ENCODE data around the gene PBLD.

DNA sequence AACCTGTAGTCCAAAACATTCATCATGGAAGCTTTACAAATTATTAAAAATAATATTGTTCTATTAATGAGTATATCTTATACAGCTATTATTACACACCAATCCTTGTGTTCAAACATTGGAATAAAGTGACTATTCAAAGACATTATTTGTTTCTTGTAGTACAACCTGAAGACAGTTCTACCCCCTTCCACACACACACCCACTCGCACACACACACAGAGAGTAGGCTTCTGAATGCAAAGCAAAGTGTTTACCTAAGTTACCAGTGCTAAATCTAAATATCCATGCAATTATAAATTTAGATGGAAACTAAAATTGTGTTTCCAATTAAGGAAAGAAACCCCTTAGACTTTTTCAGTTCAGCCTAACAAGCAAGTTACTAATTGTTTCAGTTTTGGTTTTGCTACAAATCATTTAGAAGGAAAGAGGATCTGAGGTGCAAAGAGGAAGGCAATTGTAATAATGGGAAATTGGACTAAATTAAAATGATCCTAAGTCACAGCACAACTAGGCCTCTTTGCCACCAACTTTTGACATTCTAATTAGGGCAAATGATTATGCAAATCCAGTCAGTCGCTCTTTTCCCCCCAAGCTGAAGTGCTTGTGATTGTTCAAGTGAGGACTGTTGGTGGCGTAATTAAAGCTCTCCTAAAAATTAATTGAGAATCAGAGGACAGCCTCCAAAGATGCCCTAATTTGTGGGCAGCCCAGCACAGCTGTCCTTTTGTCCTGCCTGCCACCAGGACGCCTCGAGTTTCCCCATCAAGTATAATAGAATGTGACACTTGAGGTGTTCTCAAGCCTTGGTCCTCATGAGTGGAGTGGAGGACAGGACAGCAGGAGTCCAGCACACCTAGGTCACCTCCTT, 80.9 kb downstream of the PBLD start:
- TF ChIP-seq ZC3H10 (CRISPR knock-in tag; IDR thresholded peaks at IDR 0.05) = no peak
- TF ChIP-seq, protein P1, sequence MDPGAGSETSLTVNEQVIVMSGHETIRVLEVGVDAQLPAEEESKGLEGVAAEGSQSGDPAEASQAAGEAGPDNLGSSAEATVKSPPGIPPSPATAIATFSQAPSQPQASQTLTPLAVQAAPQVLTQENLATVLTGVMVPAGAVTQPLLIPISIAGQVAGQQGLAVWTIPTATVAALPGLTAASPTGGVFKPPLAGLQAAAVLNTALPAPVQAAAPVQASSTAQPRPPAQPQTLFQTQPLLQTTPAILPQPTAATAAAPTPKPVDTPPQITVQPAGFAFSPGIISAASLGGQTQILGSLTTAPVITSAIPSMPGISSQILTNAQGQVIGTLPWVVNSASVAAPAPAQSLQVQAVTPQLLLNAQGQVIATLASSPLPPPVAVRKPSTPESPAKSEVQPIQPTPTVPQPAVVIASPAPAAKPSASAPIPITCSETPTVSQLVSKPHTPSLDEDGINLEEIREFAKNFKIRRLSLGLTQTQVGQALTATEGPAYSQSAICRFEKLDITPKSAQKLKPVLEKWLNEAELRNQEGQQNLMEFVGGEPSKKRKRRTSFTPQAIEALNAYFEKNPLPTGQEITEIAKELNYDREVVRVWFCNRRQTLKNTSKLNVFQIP (CRISPR knock-in tag; IDR thresholded peaks at IDR 0.05; ENCODE audit: borderline replicate concordance, low read depth) = no peak
- TF ChIP-seq TOX (CRISPR knock-in tag; IDR thresholded peaks at IDR 0.05; ENCODE audit: borderline replicate concordance) = no peak
- TF ChIP-seq, protein P2, sequence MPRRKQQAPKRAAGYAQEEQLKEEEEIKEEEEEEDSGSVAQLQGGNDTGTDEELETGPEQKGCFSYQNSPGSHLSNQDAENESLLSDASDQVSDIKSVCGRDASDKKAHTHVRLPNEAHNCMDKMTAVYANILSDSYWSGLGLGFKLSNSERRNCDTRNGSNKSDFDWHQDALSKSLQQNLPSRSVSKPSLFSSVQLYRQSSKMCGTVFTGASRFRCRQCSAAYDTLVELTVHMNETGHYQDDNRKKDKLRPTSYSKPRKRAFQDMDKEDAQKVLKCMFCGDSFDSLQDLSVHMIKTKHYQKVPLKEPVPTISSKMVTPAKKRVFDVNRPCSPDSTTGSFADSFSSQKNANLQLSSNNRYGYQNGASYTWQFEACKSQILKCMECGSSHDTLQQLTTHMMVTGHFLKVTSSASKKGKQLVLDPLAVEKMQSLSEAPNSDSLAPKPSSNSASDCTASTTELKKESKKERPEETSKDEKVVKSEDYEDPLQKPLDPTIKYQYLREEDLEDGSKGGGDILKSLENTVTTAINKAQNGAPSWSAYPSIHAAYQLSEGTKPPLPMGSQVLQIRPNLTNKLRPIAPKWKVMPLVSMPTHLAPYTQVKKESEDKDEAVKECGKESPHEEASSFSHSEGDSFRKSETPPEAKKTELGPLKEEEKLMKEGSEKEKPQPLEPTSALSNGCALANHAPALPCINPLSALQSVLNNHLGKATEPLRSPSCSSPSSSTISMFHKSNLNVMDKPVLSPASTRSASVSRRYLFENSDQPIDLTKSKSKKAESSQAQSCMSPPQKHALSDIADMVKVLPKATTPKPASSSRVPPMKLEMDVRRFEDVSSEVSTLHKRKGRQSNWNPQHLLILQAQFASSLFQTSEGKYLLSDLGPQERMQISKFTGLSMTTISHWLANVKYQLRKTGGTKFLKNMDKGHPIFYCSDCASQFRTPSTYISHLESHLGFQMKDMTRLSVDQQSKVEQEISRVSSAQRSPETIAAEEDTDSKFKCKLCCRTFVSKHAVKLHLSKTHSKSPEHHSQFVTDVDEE (CRISPR knock-in tag; IDR thresholded peaks at IDR 0.05) = no peak
- no peak for TF ChIP-seq GLIS3 (CRISPR knock-in tag; IDR thresholded peaks at IDR 0.05)
- no peak for TF ChIP-seq ZFP30 (CRISPR knock-in tag; IDR thresholded peaks at IDR 0.05)
- TF ChIP-seq ARNTL (CRISPR knock-in tag; IDR thresholded peaks at IDR 0.05; ENCODE audit: borderline replicate concordance, low read depth) = no peak
- TF ChIP-seq SNAI2 (CRISPR knock-in tag; IDR thresholded peaks at IDR 0.05) = no peak
- no peak for TF ChIP-seq ZNF565 (CRISPR knock-in tag; conservative IDR thresholded peaks at IDR 0.05; ENCODE audit: low read depth)
- TF ChIP-seq, protein P3, sequence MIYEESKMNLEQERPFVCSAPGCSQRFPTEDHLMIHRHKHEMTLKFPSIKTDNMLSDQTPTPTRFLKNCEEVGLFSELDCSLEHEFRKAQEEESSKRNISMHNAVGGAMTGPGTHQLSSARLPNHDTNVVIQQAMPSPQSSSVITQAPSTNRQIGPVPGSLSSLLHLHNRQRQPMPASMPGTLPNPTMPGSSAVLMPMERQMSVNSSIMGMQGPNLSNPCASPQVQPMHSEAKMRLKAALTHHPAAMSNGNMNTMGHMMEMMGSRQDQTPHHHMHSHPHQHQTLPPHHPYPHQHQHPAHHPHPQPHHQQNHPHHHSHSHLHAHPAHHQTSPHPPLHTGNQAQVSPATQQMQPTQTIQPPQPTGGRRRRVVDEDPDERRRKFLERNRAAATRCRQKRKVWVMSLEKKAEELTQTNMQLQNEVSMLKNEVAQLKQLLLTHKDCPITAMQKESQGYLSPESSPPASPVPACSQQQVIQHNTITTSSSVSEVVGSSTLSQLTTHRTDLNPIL (CRISPR knock-in tag; IDR thresholded peaks at IDR 0.05; ENCODE audit: low read depth) = no peak
- TF ChIP-seq, protein P4, sequence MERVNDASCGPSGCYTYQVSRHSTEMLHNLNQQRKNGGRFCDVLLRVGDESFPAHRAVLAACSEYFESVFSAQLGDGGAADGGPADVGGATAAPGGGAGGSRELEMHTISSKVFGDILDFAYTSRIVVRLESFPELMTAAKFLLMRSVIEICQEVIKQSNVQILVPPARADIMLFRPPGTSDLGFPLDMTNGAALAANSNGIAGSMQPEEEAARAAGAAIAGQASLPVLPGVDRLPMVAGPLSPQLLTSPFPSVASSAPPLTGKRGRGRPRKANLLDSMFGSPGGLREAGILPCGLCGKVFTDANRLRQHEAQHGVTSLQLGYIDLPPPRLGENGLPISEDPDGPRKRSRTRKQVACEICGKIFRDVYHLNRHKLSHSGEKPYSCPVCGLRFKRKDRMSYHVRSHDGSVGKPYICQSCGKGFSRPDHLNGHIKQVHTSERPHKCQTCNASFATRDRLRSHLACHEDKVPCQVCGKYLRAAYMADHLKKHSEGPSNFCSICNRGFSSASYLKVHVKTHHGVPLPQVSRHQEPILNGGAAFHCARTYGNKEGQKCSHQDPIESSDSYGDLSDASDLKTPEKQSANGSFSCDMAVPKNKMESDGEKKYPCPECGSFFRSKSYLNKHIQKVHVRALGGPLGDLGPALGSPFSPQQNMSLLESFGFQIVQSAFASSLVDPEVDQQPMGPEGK (CRISPR knock-in tag; IDR thresholded peaks at IDR 0.05; ENCODE audit: borderline replicate concordance) = no peak

Data from SK-N-SH treated with all-trans-retinoic acid at 6 μM for 48 hours (cell line).